HG02943 (cell line): ENCODE measurements around the gene KIF7.

Experiments used
- ATAC-seq: cut with Tn5 transposase; IDR thresholded peaks from one replicate; pipeline ENCODE4 v1.9.1; 2021; ENCODE audit warnings: mild to moderate bottlenecking, low read depth, moderate library complexity; ENCODE audit not compliant: unreplicated experiment

The KIF7 gene

GRCh38 chr15:89649716-89650115 is 5.6 kb downstream of the KIF7 start:
- ATAC-seq, result no peak

GRCh38 chr15:89649013-89649625 is 6.1 kb downstream of the KIF7 start:
- ATAC-seq, result no peak

GRCh38 chr15:89648106-89649012 is 6.9 kb downstream of the KIF7 start:
- no peak for ATAC-seq

- ATAC-seq, result no peak
Observed at GRCh38 chr15:89647191-89647851, 7.9 kb downstream of the KIF7 start.

GRCh38 chr15:89646416-89647141 is 8.7 kb downstream of the KIF7 start:
- ATAC-seq, result no peak

- no peak for ATAC-seq
Observed at GRCh38 chr15:89645680-89646079, 9.6 kb downstream of the KIF7 start.

GRCh38 chr15:89642106-89642505 is 13.2 kb downstream of the KIF7 start:
- ATAC-seq, result no peak

GRCh38 chr15:89641053-89641452 is 14.2 kb downstream of the KIF7 start:
- ATAC-seq, result no peak

- ATAC-seq, result no peak
Observed at GRCh38 chr15:89640245-89640644, 15.0 kb downstream of the KIF7 start.

- ATAC-seq, result no peak
Observed at GRCh38 chr15:89633585-89633984, 21.7 kb downstream of the KIF7 start.

- ATAC-seq, result no peak
Observed at GRCh38 chr15:89632563-89633430, 22.5 kb downstream of the KIF7 start.

GRCh38 chr15:89631902-89632264 is 23.4 kb downstream of the KIF7 start:
- no peak for ATAC-seq

GRCh38 chr15:89630974-89631901 is 24.0 kb downstream of the KIF7 start:
- ATAC-seq, result no peak

GRCh38 chr15:89630260-89630659 is 25.0 kb downstream of the KIF7 start:
- no peak for ATAC-seq

GRCh38 chr15:89629829-89630228 is 25.4 kb downstream of the KIF7 start:
- ATAC-seq, result no peak

GRCh38 chr15:89628806-89629715 is 26.2 kb downstream of the KIF7 start:
- no peak for ATAC-seq

GRCh38 chr15:89628301-89628700 is 27.0 kb downstream of the KIF7 start:
- ATAC-seq, result no peak
